ENCODE measurements around the gene OGFOD1. TPM values are rescaled to one million over a fixed set of nuclear protein-coding genes. Genes with fewer than 3 reads are reported as not detected.

The OGFOD1 gene
- total RNA-seq, 1 experiment from 2014 or later = 51.6 TPM

DNA sequence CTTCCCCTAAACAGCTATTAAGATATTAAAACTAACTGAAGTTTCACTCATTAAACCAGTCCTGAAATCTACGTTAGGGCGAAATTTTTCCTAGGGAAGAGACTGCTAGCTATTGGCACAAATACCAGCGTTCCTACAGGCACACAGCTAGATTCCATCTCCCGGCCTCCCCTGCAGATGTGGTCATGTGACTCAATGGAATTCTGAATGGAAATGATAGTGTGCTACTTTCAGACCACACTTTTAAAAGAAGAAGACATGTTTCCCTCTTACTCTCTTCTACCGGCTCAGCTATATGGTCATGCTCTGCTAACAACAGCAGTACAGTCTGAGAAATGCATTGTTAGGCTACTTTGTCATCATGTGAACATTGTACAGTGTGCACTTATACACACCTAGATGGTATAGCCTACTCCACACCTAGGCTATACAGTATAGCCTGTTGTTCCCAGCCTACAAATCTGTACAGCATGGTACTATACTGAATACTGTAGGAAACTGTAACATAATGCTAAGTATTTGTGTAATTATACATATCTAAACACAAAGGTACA, 31.4 kb downstream of the OGFOD1 start (continued):
- TF ChIP-seq FOSL1 (IDR thresholded peaks at IDR 0.05; ENCODE audit: low read depth) = no peak

DNA sequence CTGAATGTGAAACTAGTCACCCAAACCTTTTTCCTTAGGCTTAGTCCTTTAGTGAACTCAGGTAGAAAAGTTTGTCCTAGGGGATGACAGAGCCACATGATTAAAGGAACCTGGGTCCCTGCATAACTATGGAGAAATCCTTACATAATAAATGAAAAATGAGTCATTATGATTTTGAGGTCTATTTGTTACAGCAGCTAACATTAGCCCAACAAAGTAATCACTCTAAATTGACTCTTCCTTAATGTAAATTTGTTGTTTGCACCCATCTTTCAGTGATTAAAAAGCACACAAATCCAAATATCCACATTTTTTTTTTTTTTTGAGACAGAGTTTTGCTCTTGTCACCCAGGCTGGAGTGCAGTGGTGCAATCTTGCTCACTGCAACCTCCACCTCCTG, 32.0 kb downstream of the OGFOD1 start:
- CTCF ChIA-PET = no interaction called here
- H3K9ac ChIP-seq (ENCODE audit: low read length) = no peak overlapping the region
- no TSS peak for BruUV-seq (replicated peaks)
- no peak for TF ChIP-seq ELF1 (IDR thresholded peaks at IDR 0.05; ENCODE audit: borderline replicate concordance, low read depth)
- TF ChIP-seq, protein P1, sequence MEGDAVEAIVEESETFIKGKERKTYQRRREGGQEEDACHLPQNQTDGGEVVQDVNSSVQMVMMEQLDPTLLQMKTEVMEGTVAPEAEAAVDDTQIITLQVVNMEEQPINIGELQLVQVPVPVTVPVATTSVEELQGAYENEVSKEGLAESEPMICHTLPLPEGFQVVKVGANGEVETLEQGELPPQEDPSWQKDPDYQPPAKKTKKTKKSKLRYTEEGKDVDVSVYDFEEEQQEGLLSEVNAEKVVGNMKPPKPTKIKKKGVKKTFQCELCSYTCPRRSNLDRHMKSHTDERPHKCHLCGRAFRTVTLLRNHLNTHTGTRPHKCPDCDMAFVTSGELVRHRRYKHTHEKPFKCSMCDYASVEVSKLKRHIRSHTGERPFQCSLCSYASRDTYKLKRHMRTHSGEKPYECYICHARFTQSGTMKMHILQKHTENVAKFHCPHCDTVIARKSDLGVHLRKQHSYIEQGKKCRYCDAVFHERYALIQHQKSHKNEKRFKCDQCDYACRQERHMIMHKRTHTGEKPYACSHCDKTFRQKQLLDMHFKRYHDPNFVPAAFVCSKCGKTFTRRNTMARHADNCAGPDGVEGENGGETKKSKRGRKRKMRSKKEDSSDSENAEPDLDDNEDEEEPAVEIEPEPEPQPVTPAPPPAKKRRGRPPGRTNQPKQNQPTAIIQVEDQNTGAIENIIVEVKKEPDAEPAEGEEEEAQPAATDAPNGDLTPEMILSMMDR (IDR thresholded peaks at IDR 0.05 in 2 of 3, conservative IDR thresholded peaks at IDR 0.05 in 1 of 3; ENCODE audit: borderline replicate concordance in 1 of 3, insufficient read depth in 1 of 3, low read depth in 2 of 3, low read length in 2 of 3) = no peak
- TF ChIP-seq, protein P2, sequence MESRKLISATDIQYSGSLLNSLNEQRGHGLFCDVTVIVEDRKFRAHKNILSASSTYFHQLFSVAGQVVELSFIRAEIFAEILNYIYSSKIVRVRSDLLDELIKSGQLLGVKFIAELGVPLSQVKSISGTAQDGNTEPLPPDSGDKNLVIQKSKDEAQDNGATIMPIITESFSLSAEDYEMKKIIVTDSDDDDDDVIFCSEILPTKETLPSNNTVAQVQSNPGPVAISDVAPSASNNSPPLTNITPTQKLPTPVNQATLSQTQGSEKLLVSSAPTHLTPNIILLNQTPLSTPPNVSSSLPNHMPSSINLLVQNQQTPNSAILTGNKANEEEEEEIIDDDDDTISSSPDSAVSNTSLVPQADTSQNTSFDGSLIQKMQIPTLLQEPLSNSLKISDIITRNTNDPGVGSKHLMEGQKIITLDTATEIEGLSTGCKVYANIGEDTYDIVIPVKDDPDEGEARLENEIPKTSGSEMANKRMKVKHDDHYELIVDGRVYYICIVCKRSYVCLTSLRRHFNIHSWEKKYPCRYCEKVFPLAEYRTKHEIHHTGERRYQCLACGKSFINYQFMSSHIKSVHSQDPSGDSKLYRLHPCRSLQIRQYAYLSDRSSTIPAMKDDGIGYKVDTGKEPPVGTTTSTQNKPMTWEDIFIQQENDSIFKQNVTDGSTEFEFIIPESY (IDR thresholded peaks at IDR 0.05; ENCODE audit: extremely low read depth, insufficient replicate concordance, low read length) = no peak
- TF ChIP-seq, protein P3, sequence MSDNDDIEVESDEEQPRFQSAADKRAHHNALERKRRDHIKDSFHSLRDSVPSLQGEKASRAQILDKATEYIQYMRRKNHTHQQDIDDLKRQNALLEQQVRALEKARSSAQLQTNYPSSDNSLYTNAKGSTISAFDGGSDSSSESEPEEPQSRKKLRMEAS (IDR thresholded peaks at IDR 0.05) = no peak
- no peak for TF ChIP-seq EZH2phosphoT487 (IDR thresholded peaks at IDR 0.05; ENCODE audit: borderline replicate concordance)
- TF ChIP-seq TCF7L2 (IDR thresholded peaks at IDR 0.05; ENCODE audit: borderline replicate concordance, extremely low read depth, insufficient read depth, insufficient read length) = no peak
- TF ChIP-seq EGR1 (IDR thresholded peaks at IDR 0.05; ENCODE audit: low read depth) = no peak
- TF ChIP-seq SRF (IDR thresholded peaks at IDR 0.05; ENCODE audit: low read depth) = no peak
- TF ChIP-seq CBX3 (IDR thresholded peaks at IDR 0.05; ENCODE audit: low read depth) = no peak
- no peak for TF ChIP-seq ZFX (IDR thresholded peaks at IDR 0.05)
- no peak for TF ChIP-seq SP1 (IDR thresholded peaks at IDR 0.05; ENCODE audit: low read depth)
- TF ChIP-seq ZNF274 (IDR thresholded peaks at IDR 0.05; ENCODE audit: low read depth, low read length) = no peak
- TF ChIP-seq FOSL1 (IDR thresholded peaks at IDR 0.05; ENCODE audit: low read depth) = no peak
- no peak for TF ChIP-seq POLR2A (IDR thresholded peaks at IDR 0.05; ENCODE audit: borderline replicate concordance, extremely low read depth, insufficient read depth, insufficient read length)
- TF ChIP-seq POLR2AphosphoS5 (IDR thresholded peaks at IDR 0.05; ENCODE audit: low read depth, low read length) = no peak
- TF ChIP-seq, protein P4, sequence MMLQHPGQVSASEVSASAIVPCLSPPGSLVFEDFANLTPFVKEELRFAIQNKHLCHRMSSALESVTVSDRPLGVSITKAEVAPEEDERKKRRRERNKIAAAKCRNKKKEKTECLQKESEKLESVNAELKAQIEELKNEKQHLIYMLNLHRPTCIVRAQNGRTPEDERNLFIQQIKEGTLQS (IDR thresholded peaks at IDR 0.05) = no peak
- no peak for TF ChIP-seq RAD21 (IDR thresholded peaks at IDR 0.05; ENCODE audit: low read depth)
- TF ChIP-seq SIN3A (IDR thresholded peaks at IDR 0.05; ENCODE audit: low read depth) = no peak
- no peak for TF ChIP-seq JUND (IDR thresholded peaks at IDR 0.05)

More for the DNA sequence above, 32.0 kb downstream of the OGFOD1 start:
- Histone ChIP-seq H4K20me1 (ENCODE audit: insufficient read depth) (no peaks in the 10 kb centered on the region), H3K79me2 (ENCODE audit: insufficient read depth, low read length) (no peaks in the 10 kb centered on the region), H3K4me3 (replicated peaks in 1 of 2; ENCODE audit: low read depth in 1 of 2, low read length in 2 of 2) (no peak overlapping the region), H3K36me3 (ENCODE audit: control insufficient read depth in 1 of 2, insufficient read depth in 2 of 2, low read length in 2 of 2) (peaks cover 0 to 8% of the 10 kb centered on the region in 2 experiments; a peak in 2 of 4 replicates), H3K4me2 (ENCODE audit: low read length) (no peak overlapping the region), H3K27me3 (ENCODE audit: insufficient read depth, low read length) (no peaks in the 10 kb centered on the region), H3K9me3 (ENCODE audit: control insufficient read depth in 1 of 2, insufficient read depth in 1 of 2, low read depth in 1 of 2, low read length in 2 of 2) (no peaks in the 10 kb centered on the region), H3K4me1 (ENCODE audit: control insufficient read depth in 1 of 2, insufficient read depth in 2 of 2, low read length in 2 of 2) (peaks cover 0 to 8% of the 10 kb centered on the region in 2 experiments; a peak in 2 of 4 replicates), H3K27ac (ENCODE audit: low read depth, low read length) (no peak overlapping the region), H3K9me2 (ENCODE audit: insufficient read depth) (no peaks in the 10 kb centered on the region), H2AFZ (ENCODE audit: low read depth, low read length, poor library complexity, severe bottlenecking) (no peak overlapping the region)
- intact Hi-C loops (cut with micrococcal nuclease) = no loop called here
- no peak for ATAC-seq
- RAD21 ChIA-PET (ENCODE audit: low non-redundant PET in 1 of 2, low total read pairs in 2 of 2, uncharacterized antibody in 2 of 2, unreplicated experiment in 2 of 2) = no interaction called here
- POLR2A ChIA-PET = no interaction called here
- no peak for DNase-seq (ENCODE audit: low read depth, low spot score)

All from HCT116 (cell line).